MG63 (cell line): ENCODE measurements around the gene VPS54. TPM values are rescaled to one million over a fixed set of nuclear protein-coding genes. Genes with fewer than 3 reads are reported as not detected.

Experiments
- DNase-seq: peaks from one replicate; pipeline ENCODE4 v3.0.0-alpha.2; 2020
- H3K27me3 ChIP-seq: fragments of 250-450 bp; sonication (Bioruptor Pico); 2 replicates; pipeline ENCODE4 v1.5.1; 2020; ENCODE audit warnings: mild to moderate bottlenecking, moderate library complexity
- H3K36me3 ChIP-seq: fragments of 250-450 bp; sonication (Bioruptor Pico); 2 replicates; pipeline ENCODE4 v1.5.1; 2020; ENCODE audit warnings: mild to moderate bottlenecking, moderate library complexity
- H3K4me3 ChIP-seq: fragments of 250-450 bp; sonication (Bioruptor Pico); 2 replicates; pipeline ENCODE4 v1.5.1; 2020; ENCODE audit warnings: mild to moderate bottlenecking, moderate library complexity
- H3K9me3 ChIP-seq: fragments of 250-450 bp; sonication (Bioruptor Pico); 2 replicates; pipeline ENCODE4 v1.5.1; 2020; ENCODE audit warnings: mild to moderate bottlenecking, moderate library complexity
- total RNA-seq: library from RNA; depleted of rRNA; stranded (reverse); fragments of >200 nt; shearing (Covaris generic); gene quantifications from 2 replicates; pipeline ENCODE4 v1.2.3, GENCODE V29; 2014; ENCODE audit warnings: low replicate concordance

Gene VPS54
- total RNA-seq, 1 experiment from 2014 or later = 14.6 TPM

GRCh38 chr2:64029116-64029665 is 10.0 kb upstream of the VPS54 start:
- no peaks in the 10 kb centered on the region for H3K27me3 ChIP-seq
- no peaks in the 10 kb centered on the region for H3K36me3 ChIP-seq
- no peak overlapping the region for H3K4me3 ChIP-seq
- H3K9me3 ChIP-seq = no peaks in the 10 kb centered on the region
- DNase-seq = no peak

DNA sequence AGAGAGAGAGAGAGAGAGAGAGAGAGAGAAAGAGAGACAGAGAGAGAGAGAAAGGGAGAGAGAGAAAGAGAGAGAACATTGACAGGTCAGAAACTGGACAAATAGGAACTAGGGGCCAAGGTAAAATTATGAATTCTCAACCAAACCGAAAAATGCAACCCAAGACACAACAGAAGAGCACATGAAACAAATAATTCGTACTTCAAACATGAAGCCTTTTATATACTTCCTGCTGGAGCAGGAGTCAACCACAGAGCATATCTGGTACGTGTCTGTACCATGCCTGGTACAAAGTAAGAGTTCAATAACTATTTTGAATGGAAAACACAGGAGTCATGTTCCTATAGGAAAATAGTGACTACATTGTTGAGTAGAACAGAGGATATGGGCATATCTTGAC is 6.5 kb upstream of the VPS54 start:
- H3K9me3 ChIP-seq = no peaks in the 10 kb centered on the region
- H3K27me3 ChIP-seq = no peaks in the 10 kb centered on the region
- no peak for DNase-seq
- no peaks in the 10 kb centered on the region for H3K36me3 ChIP-seq
- H3K4me3 ChIP-seq = no peak overlapping the region

- H3K9me3 ChIP-seq = no peaks in the 10 kb centered on the region
- H3K27me3 ChIP-seq = no peaks in the 10 kb centered on the region
- H3K4me3 ChIP-seq = no peak overlapping the region
- H3K36me3 ChIP-seq = no peaks in the 10 kb centered on the region
- no peak for DNase-seq
Observed at GRCh38 chr2:64024259-64024949, 5.2 kb upstream of the VPS54 start.

GRCh38 chr2:64023485-64024258 is 4.4 kb upstream of the VPS54 start:
- Histone ChIP-seq H3K27me3 (no peaks in the 10 kb centered on the region), H3K4me3 (no peak overlapping the region), H3K36me3 (no peaks in the 10 kb centered on the region), H3K9me3 (no peaks in the 10 kb centered on the region)
- DNase-seq = no peak

- Histone ChIP-seq H3K27me3 (no peaks in the 10 kb centered on the region), H3K9me3 (no peaks in the 10 kb centered on the region), H3K36me3 (no peaks in the 10 kb centered on the region), H3K4me3 (no peak overlapping the region)
- no peak for DNase-seq
Observed at GRCh38 chr2:64021578-64021977, 2.4 kb upstream of the VPS54 start.

DNA sequence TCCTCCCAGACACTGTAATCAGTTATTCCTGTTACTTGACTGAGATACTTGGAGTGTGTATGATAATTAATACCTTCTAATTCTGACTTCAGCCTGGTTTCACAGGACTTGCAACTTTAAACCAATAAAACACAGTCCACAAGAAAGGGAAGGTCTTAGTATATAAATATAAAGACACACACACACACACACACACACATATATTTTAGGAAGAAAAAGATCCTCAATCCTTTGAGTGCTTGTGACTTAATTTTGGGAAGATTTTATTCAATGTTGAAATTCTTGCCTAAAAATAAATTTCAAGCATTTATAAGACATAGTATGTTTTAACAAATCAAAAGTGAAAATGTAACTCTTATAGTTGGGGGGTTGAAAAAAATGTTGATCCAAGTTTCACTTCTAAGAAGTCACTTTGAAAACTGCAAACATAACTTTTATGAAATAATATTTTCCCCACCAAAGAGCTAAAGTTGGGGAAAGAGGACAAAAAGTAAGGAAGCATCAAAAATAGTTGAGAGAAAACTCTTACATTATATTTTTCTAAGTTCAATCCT is 824 bp upstream of the VPS54 start:
- no peak for DNase-seq

DNA sequence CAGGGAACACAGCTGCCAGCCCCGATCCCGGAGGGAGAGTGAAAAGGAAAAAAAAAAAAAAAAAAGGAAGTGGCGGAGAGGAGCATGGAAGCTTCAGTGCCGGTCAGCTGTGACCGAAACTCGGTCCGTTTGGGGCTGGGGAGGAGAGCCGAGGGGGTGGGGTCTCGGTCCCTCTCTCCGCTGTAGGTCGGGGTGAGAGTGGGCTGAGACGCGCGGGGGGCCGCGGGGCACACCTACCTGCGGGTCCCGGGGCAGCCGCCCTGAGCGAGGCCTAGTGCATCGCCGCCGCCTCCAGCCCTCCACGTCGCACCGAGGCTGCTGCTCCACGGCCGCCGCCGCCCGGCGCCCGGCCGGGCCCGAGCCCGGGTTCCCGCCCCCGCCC is 536 bp downstream of the VPS54 start:
- DNase-seq = peak; percentile 61

More for the DNA sequence above, 824 bp upstream of the VPS54 start:
- H3K4me3 ChIP-seq = peak overlapping the region; percentile 73
- no peaks in the 10 kb centered on the region; the same call in 1 of the 2 replicates for H3K36me3 ChIP-seq
- no peaks in the 10 kb centered on the region for H3K27me3 ChIP-seq
- H3K9me3 ChIP-seq = no peaks in the 10 kb centered on the region

DNA sequence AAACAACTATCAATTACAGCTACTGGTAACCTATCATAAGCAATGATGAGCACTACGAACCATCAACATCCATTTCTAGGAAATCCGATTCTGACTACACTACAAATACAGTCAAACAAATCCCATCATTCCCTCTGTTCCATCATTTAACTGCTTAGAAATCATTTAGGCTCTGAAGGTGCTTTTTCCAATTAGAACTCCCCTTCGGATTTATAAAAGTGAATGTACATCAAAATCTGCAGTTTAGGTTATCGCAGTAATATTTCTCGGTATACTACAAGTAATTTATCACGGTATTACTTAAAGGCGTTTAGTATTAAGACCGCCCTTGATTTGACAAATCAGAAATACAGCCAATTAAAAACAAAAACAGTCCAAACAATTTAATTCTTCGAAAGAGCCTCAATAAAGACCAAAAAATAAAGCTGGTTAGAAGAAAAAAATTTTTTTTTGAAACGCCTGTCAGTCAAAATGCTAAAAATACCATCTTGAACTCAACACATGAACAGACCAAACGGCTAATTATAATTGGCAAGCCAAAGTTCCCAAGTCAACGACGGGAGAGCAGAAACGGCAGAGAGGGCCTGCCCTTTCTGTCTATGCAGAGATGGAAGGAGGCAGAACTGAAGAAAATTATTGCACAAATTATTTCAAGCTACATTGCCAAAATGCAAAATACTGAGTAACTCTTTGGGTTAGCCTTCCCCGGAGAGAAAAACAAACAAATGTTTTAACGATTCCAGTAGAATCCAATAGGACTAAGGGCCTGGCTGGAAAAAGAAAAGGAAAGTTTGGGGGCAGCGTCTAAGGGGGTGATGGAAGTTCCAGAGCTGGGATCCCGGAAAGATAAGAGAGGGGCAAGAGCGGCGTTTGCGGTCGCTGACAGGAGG is 1.2 kb downstream of the VPS54 start:
- H3K27me3 ChIP-seq = no peaks in the 10 kb centered on the region
- H3K36me3 ChIP-seq = no peaks in the 10 kb centered on the region; the same call in 1 of the 2 replicates
- peak; percentile 23 for DNase-seq
- H3K4me3 ChIP-seq = peak overlapping the region; percentile 73
- no peaks in the 10 kb centered on the region for H3K9me3 ChIP-seq

More for the DNA sequence above, 536 bp downstream of the VPS54 start:
- H3K27me3 ChIP-seq = no peaks in the 10 kb centered on the region
- H3K9me3 ChIP-seq = no peaks in the 10 kb centered on the region
- H3K4me3 ChIP-seq = peak overlapping the region; percentile 73
- H3K36me3 ChIP-seq = no peaks in the 10 kb centered on the region; the same call in 1 of the 2 replicates

DNA sequence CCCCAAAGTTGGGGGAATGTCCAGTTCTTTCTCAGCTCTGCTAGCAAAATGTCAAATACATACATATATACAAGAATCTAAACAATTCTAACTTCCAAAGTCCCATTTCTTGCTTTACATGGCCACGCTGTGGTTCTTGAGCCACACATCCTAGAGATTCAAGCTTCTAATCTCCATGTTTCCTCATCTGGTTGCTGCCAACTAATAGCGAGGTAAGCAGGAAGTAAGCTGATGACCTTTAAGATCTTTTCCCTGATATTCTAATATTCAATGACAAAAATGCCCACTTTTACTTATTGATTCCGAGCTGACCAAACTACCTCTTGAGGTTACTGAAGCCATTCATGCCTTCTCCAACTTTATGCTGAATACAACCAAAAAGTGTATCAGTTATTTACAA is 3.3 kb downstream of the VPS54 start:
- no peak for DNase-seq

DNA sequence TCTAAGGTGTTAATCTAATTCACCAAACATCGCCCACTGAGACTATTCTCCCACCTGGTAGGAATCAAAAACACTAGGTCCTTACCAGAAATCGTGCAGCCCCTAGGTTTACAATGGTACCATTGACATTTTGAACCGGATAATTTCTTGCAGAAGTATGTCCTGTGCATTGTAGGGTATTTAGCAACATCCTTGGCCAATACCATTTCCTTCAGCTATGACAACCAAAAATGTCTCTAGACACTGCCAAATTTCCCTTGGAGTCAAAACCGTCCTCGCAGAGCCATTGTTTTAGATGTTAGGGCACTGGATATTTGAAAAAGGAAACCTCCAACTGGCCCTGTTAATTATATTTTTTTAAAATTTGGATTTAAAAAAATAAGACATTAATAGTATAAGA is 3.8 kb downstream of the VPS54 start:
- Histone ChIP-seq H3K4me3 (no peak overlapping the region), H3K9me3 (no peaks in the 10 kb centered on the region), H3K36me3 (no peaks in the 10 kb centered on the region; the same call in 1 of the 2 replicates), H3K27me3 (no peaks in the 10 kb centered on the region)
- no peak for DNase-seq

More for the DNA sequence above, 3.3 kb downstream of the VPS54 start:
- Histone ChIP-seq H3K9me3 (no peaks in the 10 kb centered on the region), H3K36me3 (no peaks in the 10 kb centered on the region; the same call in 1 of the 2 replicates), H3K27me3 (no peaks in the 10 kb centered on the region), H3K4me3 (no peak overlapping the region)

DNA sequence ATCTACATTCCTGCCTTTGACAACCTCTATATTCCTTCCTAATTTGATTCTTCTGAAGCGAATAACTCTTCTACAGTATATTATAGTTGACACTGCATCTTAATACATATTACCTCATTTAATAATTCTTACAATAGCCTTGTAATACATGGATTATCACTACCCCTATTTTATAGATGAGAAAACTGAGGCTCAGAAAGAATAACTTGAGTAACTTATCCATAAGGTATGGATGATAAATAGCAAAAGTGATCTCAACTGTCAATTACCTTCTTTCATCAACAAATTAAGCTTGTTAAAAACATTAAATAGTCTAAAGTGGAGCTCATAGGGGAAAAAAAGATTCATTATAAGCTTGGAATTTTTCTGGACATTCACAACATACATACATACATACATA is 4.6 kb downstream of the VPS54 start:
- Histone ChIP-seq H3K36me3 (no peaks in the 10 kb centered on the region; the same call in 1 of the 2 replicates), H3K4me3 (no peak overlapping the region), H3K27me3 (no peaks in the 10 kb centered on the region), H3K9me3 (no peaks in the 10 kb centered on the region)
- no peak for DNase-seq

DNA sequence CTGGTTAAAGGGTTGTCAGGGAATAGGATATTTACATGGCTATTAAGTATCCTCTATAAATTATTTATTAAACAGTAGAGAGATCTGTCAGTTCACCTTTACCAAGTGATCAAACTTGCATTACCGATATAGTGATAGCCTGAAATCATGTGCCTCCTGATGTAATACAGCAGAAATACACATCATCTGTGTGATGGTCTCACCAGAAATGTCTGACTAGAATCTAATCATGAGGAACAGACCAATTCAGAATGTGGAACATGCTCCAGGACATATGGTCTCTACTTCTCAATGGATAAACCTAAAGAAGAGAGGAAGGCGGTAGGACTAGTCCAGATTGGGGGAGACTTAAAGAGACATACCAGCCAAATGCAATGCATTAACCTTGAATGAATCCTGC is 6.2 kb downstream of the VPS54 start:
- Histone ChIP-seq H3K27me3 (no peaks in the 10 kb centered on the region), H3K9me3 (no peaks in the 10 kb centered on the region), H3K4me3 (no peak overlapping the region), H3K36me3 (no peaks in the 10 kb centered on the region; the same call in 1 of the 2 replicates)
- no peak for DNase-seq

- no peaks in the 10 kb centered on the region for H3K9me3 ChIP-seq
- DNase-seq = no peak
Observed at GRCh38 chr2:64012115-64012514, 7.1 kb downstream of the VPS54 start.

GRCh38 chr2:64008434-64009009 is 10.7 kb downstream of the VPS54 start:
- H3K27me3 ChIP-seq = no peaks in the 10 kb centered on the region
- no peak overlapping the region for H3K4me3 ChIP-seq
- no peaks in the 10 kb centered on the region for H3K9me3 ChIP-seq
- no peaks in the 10 kb centered on the region; the same call in 1 of the 2 replicates for H3K36me3 ChIP-seq
- no peak for DNase-seq

More at GRCh38 chr2:64012115-64012514, 7.1 kb downstream of the VPS54 start:
- no peak overlapping the region for H3K4me3 ChIP-seq
- no peaks in the 10 kb centered on the region; the same call in 1 of the 2 replicates for H3K36me3 ChIP-seq
- H3K27me3 ChIP-seq = no peaks in the 10 kb centered on the region

DNA sequence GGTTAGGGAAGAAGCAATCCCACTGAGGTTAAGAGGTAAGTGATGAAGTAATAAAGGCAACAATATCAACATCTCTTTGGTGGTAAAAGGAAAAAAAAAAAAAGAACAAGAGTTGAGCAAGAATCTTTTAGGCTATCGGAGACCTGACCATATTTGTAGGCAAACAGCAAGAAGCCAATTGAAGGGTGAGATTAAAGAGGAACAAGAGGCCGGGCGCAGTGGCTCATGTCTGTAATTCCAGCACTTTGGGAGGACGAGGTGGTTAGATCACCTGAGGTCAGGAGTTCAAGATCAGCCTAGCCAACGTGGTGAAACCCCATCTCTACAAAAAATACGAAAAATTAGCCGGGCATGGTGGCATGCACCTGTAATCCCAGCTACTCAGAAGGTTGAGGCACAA is 11.3 kb downstream of the VPS54 start:
- DNase-seq = no peak
- Histone ChIP-seq H3K4me3 (no peak overlapping the region), H3K36me3 (no peaks in the 10 kb centered on the region; the same call in 1 of the 2 replicates), H3K9me3 (no peaks in the 10 kb centered on the region; the same call in 1 of the 2 replicates), H3K27me3 (no peaks in the 10 kb centered on the region)
